SU-DHL-6 (cell line): ENCODE results near the gene CCDC85C.

ENCODE experiments used
- CTCF ChIP-seq: fragments of 200-600 bp; sonication (generic); IDR thresholded peaks from one replicate; pipeline ENCODE4 v1.5.1; 2017; ENCODE audit warnings: antibody characterized with exemption, mild to moderate bottlenecking, low read length, moderate library complexity; ENCODE audit not compliant: insufficient read depth, poor library complexity, severe bottlenecking
- EZH2phosphoT487 ChIP-seq: fragments of 200-600 bp; sonication (generic), shearing (Covaris generic); conservative IDR thresholded peaks from 2 replicates; pipeline ENCODE4 v1.6.1; 2018; ENCODE audit warnings: mild to moderate bottlenecking, antibody characterized with exemption, low read length, moderate library complexity, mixed read lengths

- TF ChIP-seq CTCF (no peak), EZH2phosphoT487 (no peak)
These were observed 11.6 kb downstream of the CCDC85C start for GRCh38 chr14:99592394-99592793.
